Left lung (tissue), 14 donors: ENCODE measurements around the gene CCN2. TPM values are rescaled to one million over a fixed set of nuclear protein-coding genes. Genes with fewer than 3 reads are reported as not detected.

Experiments used
- ATAC-seq: fragments of 200-7000 bp; cut with Tn5 transposase; one replicate; pipeline ENCODE4 v1.9.1; 2020; ENCODE audit warnings: moderate library complexity
- DNase-seq, 4 donors: peaks; one replicate each; pipeline ENCODE4 v3.0.0-alpha.2; 2013 to 2020
- H3K27ac ChIP-seq, 2 donors: fragments of 200-600 bp; sonication (generic) in 1 of 2; one replicate each; pipeline versions ENCODE4 v1.5.0 to v1.8.0; 2020 to 2021
- H3K27me3 ChIP-seq, 2 donors: fragments of 200-600 bp; sonication (generic) in 1 of 2; one replicate each; pipeline versions ENCODE4 v1.5.0 to v1.8.0; 2020 to 2021
- H3K36me3 ChIP-seq, 2 donors: fragments of 200-600 bp; sonication (generic) in 1 of 2; one replicate each; pipeline versions ENCODE4 v1.5.0 to v1.8.0; 2020 to 2021
- H3K4me1 ChIP-seq, 2 donors: fragments of 200-600 bp; one replicate each; pipeline ENCODE4 v1.8.0; 2021
- H3K4me3 ChIP-seq, 2 donors: fragments of 200-600 bp; sonication (generic) in 1 of 2; one replicate each; pipeline versions ENCODE4 v1.5.0 to v1.8.0; 2020 to 2021; ENCODE audit warnings: mild to moderate bottlenecking in 1 of 2
- H3K9me3 ChIP-seq, 2 donors: fragments of 200-600 bp; sonication (generic) in 1 of 2; one replicate each; pipeline versions ENCODE4 v1.5.0 to v1.8.0; 2020 to 2021
- intact Hi-C, 2 donors: fragments of 100-400 bp; cut with DNase I; formaldehyde crosslinking; loops; one replicate each; pipeline versions ENCODE4 v1.11.2 to v1.14.2; 2022
- long read RNA-seq, 12 donors: library from polyadenylated mRNA in 2 of 12; unstranded in 2 of 12; transcript quantifications; one replicate each; pipeline ENCODE4 v2.0.0 and lab custom pipeline, GENCODE V29; 2019 to 2026
- polyA plus RNA-seq, 6 donors: library from polyadenylated mRNA; unstranded; fragments of 120-200 nt; gene quantifications; one replicate each; pipeline ENCODE4 v1.2.1, GENCODE V29; 2013; ENCODE audit not compliant: insufficient read length in 6 of 6
- total RNA-seq, 2 donors: library from RNA; stranded (reverse); fragmentation: NEBNext Ultra II Directional; extraction: Animal tissue kit (Norgen Biotek cat#: 25700); gene quantifications; one replicate each; pipeline ENCODE4 v1.2.1, GENCODE V29; 2021
- TF ChIP-seq, protein P1 (sequence below), 2 donors: fragments of 200-600 bp; sonication (generic) in 1 of 2; IDR thresholded peaks; one replicate each; pipeline versions ENCODE4 v1.5.0 to v1.8.0; 2021; ENCODE audit warnings: antibody characterized with exemption in 2 of 2
- donor health status: DM: no; HTN: yes; CAD: no.
- donor health status: DM: no; HTN: no; CAD: no.

Gene CCN2, protein sequence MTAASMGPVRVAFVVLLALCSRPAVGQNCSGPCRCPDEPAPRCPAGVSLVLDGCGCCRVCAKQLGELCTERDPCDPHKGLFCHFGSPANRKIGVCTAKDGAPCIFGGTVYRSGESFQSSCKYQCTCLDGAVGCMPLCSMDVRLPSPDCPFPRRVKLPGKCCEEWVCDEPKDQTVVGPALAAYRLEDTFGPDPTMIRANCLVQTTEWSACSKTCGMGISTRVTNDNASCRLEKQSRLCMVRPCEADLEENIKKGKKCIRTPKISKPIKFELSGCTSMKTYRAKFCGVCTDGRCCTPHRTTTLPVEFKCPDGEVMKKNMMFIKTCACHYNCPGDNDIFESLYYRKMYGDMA
- total RNA-seq (100 to 1,000 TPM in 1 of 2 donors, 10 to 100 TPM in 1; 66.5 to 282 TPM), polyA plus RNA-seq (100 to 1,000 TPM in 3 of 6 donors, 10 to 100 TPM in 3; 11.6 to 193 (median 78.9) TPM)
- long read RNA-seq, donor 1, transcript CTGF-201 (5 exons, 2,339 nt): major isoform, 23 of 48 reads
- long read RNA-seq, donor 1, partial matches to known transcripts: 25 of 48 reads
- long read RNA-seq, donor 1, other reads (novel, unspliced or antisense): 0 of 48 reads
- long read RNA-seq, donor 2, transcript CTGF-201 (5 exons, 2,339 nt): major isoform, 38 of 117 reads
- long read RNA-seq, donor 2, partial matches to known transcripts: 79 of 117 reads
- long read RNA-seq, donor 2, other reads (novel, unspliced or antisense): 0 of 117 reads
- long read RNA-seq, donor 3, transcript CTGF-201 (5 exons, 2,339 nt): major isoform, 20 of 20 reads
- long read RNA-seq, donor 3, partial matches to known transcripts: 0 of 20 reads
- long read RNA-seq, donor 3, other reads (novel, unspliced or antisense): 0 of 20 reads
- long read RNA-seq, donor 4, transcript CTGF-201 (5 exons, 2,339 nt): major isoform, 176 of 197 reads
- long read RNA-seq, donor 4, partial matches to known transcripts: 7 of 197 reads
- long read RNA-seq, donor 4, other reads (novel, unspliced or antisense): 14 of 197 reads
- long read RNA-seq, donor 5, transcript CTGF-201 (5 exons, 2,339 nt): major isoform, 51 of 129 reads
- long read RNA-seq, donor 5, partial matches to known transcripts: 78 of 129 reads
- long read RNA-seq, donor 5, other reads (novel, unspliced or antisense): 0 of 129 reads
- long read RNA-seq, donor 6, transcript CTGF-201 (5 exons, 2,339 nt): major isoform, 34 of 82 reads
- long read RNA-seq, donor 6, partial matches to known transcripts: 48 of 82 reads
- long read RNA-seq, donor 6, other reads (novel, unspliced or antisense): 0 of 82 reads
- long read RNA-seq, donor 7: 0 reads
- long read RNA-seq, donor 8, partial matches to known transcripts: 9 of 11 reads
- long read RNA-seq, donor 8, other reads (novel, unspliced or antisense): 0 of 11 reads
- long read RNA-seq, donor 9: 0 reads
- long read RNA-seq, donor 10, transcript CTGF-201 (5 exons, 2,339 nt): major isoform, 39 of 44 reads
- long read RNA-seq, donor 10, partial matches to known transcripts: 3 of 44 reads
- long read RNA-seq, donor 10, other reads (novel, unspliced or antisense): 2 of 44 reads
- long read RNA-seq, donor 11, transcript CTGF-201 (5 exons, 2,339 nt): major isoform, 6 of 6 reads
- long read RNA-seq, donor 11, partial matches to known transcripts: 0 of 6 reads
- long read RNA-seq, donor 11, other reads (novel, unspliced or antisense): 0 of 6 reads
- long read RNA-seq, donor 12, transcript CTGF-201 (5 exons, 2,339 nt): major isoform, 31 of 36 reads
- long read RNA-seq, donor 12, partial matches to known transcripts: 5 of 36 reads
- long read RNA-seq, donor 12, other reads (novel, unspliced or antisense): 0 of 36 reads

DNA sequence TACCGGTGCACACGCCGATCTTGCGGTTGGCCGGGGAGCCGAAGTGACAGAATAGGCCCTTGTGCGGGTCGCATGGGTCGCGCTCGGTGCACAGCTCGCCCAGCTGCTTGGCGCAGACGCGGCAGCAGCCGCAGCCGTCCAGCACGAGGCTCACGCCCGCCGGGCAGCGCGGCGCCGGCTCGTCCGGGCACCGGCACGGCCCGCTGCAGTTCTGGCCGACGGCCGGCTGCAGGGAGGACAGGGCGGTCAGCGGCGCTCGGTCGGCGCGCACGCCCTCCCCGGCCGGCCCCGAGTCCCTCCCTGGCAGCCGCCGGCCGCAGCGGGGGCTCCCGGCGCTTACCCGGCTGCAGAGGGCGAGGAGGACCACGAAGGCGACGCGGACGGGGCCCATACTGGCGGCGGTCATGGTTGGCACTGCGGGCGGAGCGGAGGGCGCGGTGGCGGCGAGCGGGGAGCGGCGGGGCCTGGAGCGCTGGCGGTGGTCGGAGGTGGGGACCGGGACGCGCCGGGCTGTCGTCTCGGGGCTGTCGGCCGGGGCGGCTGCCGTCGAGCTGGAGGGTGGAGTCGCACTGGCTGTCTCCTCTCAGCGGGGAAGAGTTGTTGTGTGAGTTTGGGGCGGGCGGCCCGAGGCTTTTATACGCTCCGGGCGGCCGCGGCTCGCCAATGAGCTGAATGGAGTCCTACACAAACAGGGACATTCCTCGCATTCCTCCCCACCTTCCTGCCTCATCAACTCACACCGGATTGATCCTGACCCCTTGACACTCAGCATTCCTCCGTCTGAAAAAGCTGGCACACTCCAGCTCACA lies at the start of gene CCN2:
Gene CCN2 (minus strand): TSS at position 606 of the 809 bp plus-strand sequence. CDS start 200 bp downstream, at position 406.
- peak within 1 kb of the TSS; percentile 47 to 56 for H3K4me3 ChIP-seq
- intact Hi-C loops: no loop called here
- H3K4me1 ChIP-seq: peaks cover 0 to 29% of the 10 kb centered on the region in 2 donors
- H3K27ac ChIP-seq: peak within 1 kb of the TSS; percentile 85 to 93
- H3K36me3 ChIP-seq: no peaks in the 10 kb centered on the region
- peaks cover 0 to 57% of the 10 kb centered on the region in 2 donors for H3K27me3 ChIP-seq
- ATAC-seq (peak; percentile 70), DNase-seq (peak; percentile 75 to 87 (median 76))
- no peaks in the 10 kb centered on the region for H3K9me3 ChIP-seq
- TF ChIP-seq, protein P1, sequence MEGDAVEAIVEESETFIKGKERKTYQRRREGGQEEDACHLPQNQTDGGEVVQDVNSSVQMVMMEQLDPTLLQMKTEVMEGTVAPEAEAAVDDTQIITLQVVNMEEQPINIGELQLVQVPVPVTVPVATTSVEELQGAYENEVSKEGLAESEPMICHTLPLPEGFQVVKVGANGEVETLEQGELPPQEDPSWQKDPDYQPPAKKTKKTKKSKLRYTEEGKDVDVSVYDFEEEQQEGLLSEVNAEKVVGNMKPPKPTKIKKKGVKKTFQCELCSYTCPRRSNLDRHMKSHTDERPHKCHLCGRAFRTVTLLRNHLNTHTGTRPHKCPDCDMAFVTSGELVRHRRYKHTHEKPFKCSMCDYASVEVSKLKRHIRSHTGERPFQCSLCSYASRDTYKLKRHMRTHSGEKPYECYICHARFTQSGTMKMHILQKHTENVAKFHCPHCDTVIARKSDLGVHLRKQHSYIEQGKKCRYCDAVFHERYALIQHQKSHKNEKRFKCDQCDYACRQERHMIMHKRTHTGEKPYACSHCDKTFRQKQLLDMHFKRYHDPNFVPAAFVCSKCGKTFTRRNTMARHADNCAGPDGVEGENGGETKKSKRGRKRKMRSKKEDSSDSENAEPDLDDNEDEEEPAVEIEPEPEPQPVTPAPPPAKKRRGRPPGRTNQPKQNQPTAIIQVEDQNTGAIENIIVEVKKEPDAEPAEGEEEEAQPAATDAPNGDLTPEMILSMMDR (IDR thresholded peaks at IDR 0.05): no peak

DNA sequence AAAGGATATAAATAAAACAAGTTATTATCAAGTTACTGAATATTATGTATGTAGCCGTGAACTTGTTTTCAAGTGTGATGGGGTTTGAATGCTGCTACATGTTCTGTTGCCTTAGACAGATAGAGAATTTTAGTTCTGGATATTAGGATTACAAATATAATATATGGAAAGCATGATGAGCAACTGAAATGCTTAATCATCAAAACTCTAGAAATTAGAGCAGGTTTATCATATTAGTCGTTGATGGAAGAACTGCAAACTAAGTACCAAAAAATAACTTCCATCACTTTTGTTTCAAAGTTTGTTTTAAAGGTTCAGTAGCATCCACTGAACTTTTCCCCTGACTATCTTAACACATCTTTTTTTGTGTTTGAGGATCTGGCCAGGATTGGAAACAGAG lies 49.1 kb upstream of the CCN2 start:
- H3K9me3 ChIP-seq: peaks cover 0 to 11% of the 10 kb centered on the region in 2 donors
- DNase-seq (no peak), ATAC-seq (no peak)
- H3K4me1 ChIP-seq: no peaks in the 10 kb centered on the region
- TF ChIP-seq, protein P1 (IDR thresholded peaks at IDR 0.05): no peak
- H3K4me3 ChIP-seq: no peak overlapping the region
- no peak overlapping the region for H3K27ac ChIP-seq
- no peaks in the 10 kb centered on the region for H3K27me3 ChIP-seq
- intact Hi-C loops: no loop called here
- H3K36me3 ChIP-seq: no peaks in the 10 kb centered on the region

DNA sequence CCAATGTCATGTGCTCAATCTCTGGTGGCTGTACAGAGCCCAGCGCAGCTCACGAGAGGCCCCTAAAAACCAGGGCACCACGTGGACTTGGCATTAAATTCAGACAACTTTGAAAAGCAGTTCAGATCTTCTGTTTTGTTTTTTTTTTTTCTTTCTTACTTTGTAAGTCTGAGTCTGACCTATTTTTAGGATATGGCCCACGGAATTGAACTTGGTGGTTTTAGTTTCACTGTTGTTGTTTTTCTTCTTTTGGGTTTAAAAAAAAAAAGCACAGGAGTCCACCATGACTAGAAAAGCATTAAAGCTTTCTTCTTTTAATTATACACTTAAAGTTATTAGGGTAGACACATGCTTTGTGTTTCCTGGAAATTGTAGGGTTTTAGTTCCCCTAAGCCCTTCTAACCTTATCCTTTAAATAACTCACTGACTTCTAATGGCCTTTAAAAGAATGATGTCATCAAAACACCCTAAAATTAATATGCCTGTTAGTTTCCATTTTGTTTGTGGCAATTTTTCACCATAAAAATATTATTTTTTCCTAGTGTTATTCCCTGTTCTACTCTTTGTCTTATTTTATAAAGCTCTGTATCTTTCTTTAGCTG lies 48.5 kb upstream of the CCN2 start:
- Histone ChIP-seq H3K4me3 (no peak overlapping the region), H3K27ac (no peak overlapping the region), H3K9me3 (peaks cover 0 to 11% of the 10 kb centered on the region in 2 donors), H3K4me1 (no peaks in the 10 kb centered on the region), H3K27me3 (no peaks in the 10 kb centered on the region), H3K36me3 (no peaks in the 10 kb centered on the region)
- TF ChIP-seq, protein P1 (IDR thresholded peaks at IDR 0.05): no peak
- intact Hi-C loops: no loop called here
- ATAC-seq: no peak
- DNase-seq: no peak
